ENCODE data around the gene TTC22.

TTC22 gene

GRCh38 chr1:54804471-54805132 is 3.5 kb upstream of the TTC22 start:
- H3K9ac ChIP-seq (ENCODE audit: low read depth, low read length, poor library complexity, severe bottlenecking), result no peak overlapping the region
- H2AFZ ChIP-seq (ENCODE audit: low read length), result no peak overlapping the region

GRCh38 chr1:54803761-54804470 is 2.8 kb upstream of the TTC22 start:
- no peak overlapping the region for H2AFZ ChIP-seq (ENCODE audit: low read length)
- no peak overlapping the region for H3K4me3 ChIP-seq (ENCODE audit: low read length, poor library complexity, severe bottlenecking)
- H3K27me3 ChIP-seq (ENCODE audit: insufficient read depth, low read length, poor library complexity, severe bottlenecking), result no peaks in the 10 kb centered on the region
- TF ChIP-seq CTCF (conservative IDR thresholded peaks at IDR 0.05; ENCODE audit: low read length) (no peak), EZH2phosphoT487 (IDR thresholded peaks at IDR 0.05; ENCODE audit: borderline replicate concordance) (no peak)
- H3F3A ChIP-seq (ENCODE audit: low read depth), result no peaks in the 10 kb centered on the region
- H3K4me1 ChIP-seq (ENCODE audit: insufficient read depth, low read length, poor library complexity, severe bottlenecking), result no peaks in the 10 kb centered on the region
- H4K20me1 ChIP-seq (ENCODE audit: insufficient read depth, low read length, poor library complexity, severe bottlenecking), result no peaks in the 10 kb centered on the region
- no peak overlapping the region for H3K4me2 ChIP-seq (ENCODE audit: low read depth, low read length, poor library complexity, severe bottlenecking)
- no peaks in the 10 kb centered on the region for H3K9me3 ChIP-seq (ENCODE audit: insufficient read depth, low read depth, low read length)
- H3K36me3 ChIP-seq (ENCODE audit: insufficient read depth, low read length), result no peaks in the 10 kb centered on the region
- no peaks in the 10 kb centered on the region for H3K79me2 ChIP-seq (ENCODE audit: insufficient read depth, low read length)
- no peak overlapping the region for H3K9ac ChIP-seq (ENCODE audit: low read depth, low read length, poor library complexity, severe bottlenecking)
- no peaks in the 10 kb centered on the region for H3K9me2 ChIP-seq (replicated peaks; ENCODE audit: low read depth, low read length)

More at GRCh38 chr1:54804471-54805132, 3.5 kb upstream of the TTC22 start:
- Histone ChIP-seq H3K9me2 (replicated peaks; ENCODE audit: low read depth, low read length) (no peaks in the 10 kb centered on the region), H3K4me2 (ENCODE audit: low read depth, low read length, poor library complexity, severe bottlenecking) (no peak overlapping the region), H4K20me1 (ENCODE audit: insufficient read depth, low read length, poor library complexity, severe bottlenecking) (no peaks in the 10 kb centered on the region), H3K4me1 (ENCODE audit: insufficient read depth, low read length, poor library complexity, severe bottlenecking) (no peaks in the 10 kb centered on the region), H3K27me3 (ENCODE audit: insufficient read depth, low read length, poor library complexity, severe bottlenecking) (no peaks in the 10 kb centered on the region), H3K36me3 (ENCODE audit: insufficient read depth, low read length) (no peaks in the 10 kb centered on the region), H3K79me2 (ENCODE audit: insufficient read depth, low read length) (no peaks in the 10 kb centered on the region), H3F3A (ENCODE audit: low read depth) (no peaks in the 10 kb centered on the region), H3K9me3 (ENCODE audit: insufficient read depth, low read depth, low read length) (no peaks in the 10 kb centered on the region), H3K4me3 (ENCODE audit: low read length, poor library complexity, severe bottlenecking) (no peak overlapping the region)
- TF ChIP-seq EZH2phosphoT487 (IDR thresholded peaks at IDR 0.05; ENCODE audit: borderline replicate concordance), result no peak
- no peak for TF ChIP-seq CTCF (conservative IDR thresholded peaks at IDR 0.05; ENCODE audit: low read length)

- no peaks in the 10 kb centered on the region for H3F3A ChIP-seq (ENCODE audit: low read depth)
- no peak overlapping the region for H3K9ac ChIP-seq (ENCODE audit: low read depth, low read length, poor library complexity, severe bottlenecking)
- H3K4me1 ChIP-seq (ENCODE audit: insufficient read depth, low read length, poor library complexity, severe bottlenecking), result no peaks in the 10 kb centered on the region
- TF ChIP-seq EZH2phosphoT487 (IDR thresholded peaks at IDR 0.05; ENCODE audit: borderline replicate concordance) (no peak), CTCF (conservative IDR thresholded peaks at IDR 0.05; ENCODE audit: low read length) (no peak)
- no peaks in the 10 kb centered on the region for H3K9me2 ChIP-seq (replicated peaks; ENCODE audit: low read depth, low read length)
- no peaks in the 10 kb centered on the region for H3K79me2 ChIP-seq (ENCODE audit: insufficient read depth, low read length)
- H3K4me2 ChIP-seq (ENCODE audit: low read depth, low read length, poor library complexity, severe bottlenecking), result no peak overlapping the region
- no peaks in the 10 kb centered on the region for H3K9me3 ChIP-seq (ENCODE audit: insufficient read depth, low read depth, low read length)
- H3K4me3 ChIP-seq (ENCODE audit: low read length, poor library complexity, severe bottlenecking), result no peak overlapping the region
- no peaks in the 10 kb centered on the region for H3K27me3 ChIP-seq (ENCODE audit: insufficient read depth, low read length, poor library complexity, severe bottlenecking)
- no peaks in the 10 kb centered on the region for H4K20me1 ChIP-seq (ENCODE audit: insufficient read depth, low read length, poor library complexity, severe bottlenecking)
- no peaks in the 10 kb centered on the region for H3K36me3 ChIP-seq (ENCODE audit: insufficient read depth, low read length)
- no peak overlapping the region for H2AFZ ChIP-seq (ENCODE audit: low read length)
These were observed 853 bp downstream of the TTC22 start for GRCh38 chr1:54800041-54800898.
